ENCODE results near the gene PCMT1. TPM values are rescaled to one million over a fixed set of nuclear protein-coding genes. Genes with fewer than 3 reads are reported as not detected.
A peak's percentile ranks its signal among the peaks of the same experiment; 100 is the strongest.

The PCMT1 gene
- total RNA-seq, 2 donors from 2014 or later: 67.9 to 68.5 TPM

DNA sequence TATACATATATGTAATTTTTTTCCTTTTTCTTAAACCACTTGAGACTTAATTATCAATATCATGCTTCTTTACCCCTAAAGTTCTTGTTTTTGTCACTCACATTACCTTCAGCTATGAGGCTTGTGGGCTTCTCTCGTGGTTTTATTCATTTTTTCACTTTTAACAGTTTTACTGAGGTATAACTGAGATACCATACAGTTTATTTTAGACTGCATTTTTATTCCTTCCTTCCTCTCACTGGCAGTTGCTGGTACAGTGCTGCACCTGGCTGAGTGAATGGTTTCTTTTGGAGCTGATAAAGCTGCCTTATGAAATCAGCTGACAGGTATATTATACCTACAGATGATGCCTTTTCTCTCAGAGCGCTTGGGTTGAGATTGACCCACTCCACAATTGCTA lies 60.3 kb downstream of the PCMT1 start:
- Mint-ChIP-seq H3K4me3 (no peak overlapping the region), H3K27ac (peak overlapping the region in 1 of 2 donors; percentile 46), H3K27me3 (no peaks in the 10 kb centered on the region), H3K36me3 (peaks cover 5% of the 10 kb centered on the region), H3K4me1 (ENCODE audit: low read depth in 2 of 2) (peaks cover 4 to 11% of the 10 kb centered on the region in 2 donors), H3K9me3 (no peaks in the 10 kb centered on the region)
- DNase-seq (ENCODE audit: low spot score) (no peak), ATAC-seq (no peak)

GRCh38 chr6:149813351-149813750 lies 63.8 kb downstream of the PCMT1 start:
- Mint-ChIP-seq H3K9me3 (no peaks in the 10 kb centered on the region), H3K4me1 (ENCODE audit: low read depth in 2 of 2) (peaks cover 0 to 5% of the 10 kb centered on the region in 2 donors), H3K36me3 (peaks cover 5% of the 10 kb centered on the region), H3K27me3 (no peaks in the 10 kb centered on the region), H3K4me3 (no peak overlapping the region), H3K27ac (no peak overlapping the region)
- DNase-seq (ENCODE audit: low spot score) (no peak), ATAC-seq (no peak)

- Mint-ChIP-seq H3K27ac (no peak overlapping the region), H3K4me1 (ENCODE audit: low read depth in 2 of 2) (no peaks in the 10 kb centered on the region), H3K36me3 (peaks cover 5% of the 10 kb centered on the region), H3K9me3 (no peaks in the 10 kb centered on the region), H3K27me3 (no peaks in the 10 kb centered on the region), H3K4me3 (no peak overlapping the region)
- no peak for ATAC-seq
- DNase-seq (ENCODE audit: low spot score): no peak
Measured at GRCh38 chr6:149815788-149816187, 66.2 kb downstream of the PCMT1 start.

DNA sequence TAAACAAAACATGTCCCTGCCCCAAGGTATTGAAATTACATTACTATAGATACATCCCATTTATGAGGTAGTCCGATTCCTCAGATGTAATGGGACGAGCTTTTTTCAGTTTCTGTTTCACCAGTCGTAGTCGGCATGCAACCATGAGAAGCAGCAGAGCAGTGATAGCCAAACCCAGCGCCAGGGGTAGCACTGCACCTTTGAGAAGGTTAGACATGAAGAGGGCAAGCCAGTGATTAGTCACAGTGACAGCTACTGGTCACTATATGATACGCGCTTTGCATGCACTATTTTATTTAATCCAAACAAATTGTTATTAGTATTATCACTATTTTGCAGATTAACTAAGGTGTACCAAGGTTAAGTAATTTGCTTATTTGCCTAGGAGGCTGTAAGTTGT lies 71.0 kb downstream of the PCMT1 start:
- Mint-ChIP-seq H3K9me3 (no peaks in the 10 kb centered on the region), H3K27me3 (peaks cover 9 to 10% of the 10 kb centered on the region in 2 donors), H3K4me1 (ENCODE audit: low read depth in 2 of 2) (peaks cover 0 to 3% of the 10 kb centered on the region in 2 donors), H3K27ac (no peak overlapping the region), H3K36me3 (no peaks in the 10 kb centered on the region), H3K4me3 (no peak overlapping the region)
- ATAC-seq (no peak), DNase-seq (ENCODE audit: low spot score) (no peak)

DNA sequence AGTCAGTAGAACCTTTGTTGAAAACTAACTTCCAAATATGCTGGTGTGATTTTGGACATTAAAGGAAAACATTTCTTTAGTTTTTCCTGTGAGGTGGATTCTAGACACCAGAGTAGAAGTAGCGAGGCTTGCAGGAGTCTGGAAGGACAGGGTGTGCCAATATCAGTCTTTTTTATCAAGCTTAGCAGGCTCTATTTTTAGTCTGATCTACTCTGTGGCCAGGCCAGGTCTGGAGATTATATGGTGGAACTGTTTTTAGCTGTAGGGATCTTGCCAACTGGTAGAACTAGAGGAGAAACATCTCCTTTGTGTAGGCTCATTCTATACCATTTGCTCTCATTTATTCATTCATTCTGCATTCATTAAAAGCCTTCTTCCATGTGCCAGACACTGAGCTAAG lies 72.0 kb downstream of the PCMT1 start:
- Mint-ChIP-seq H3K9me3 (no peaks in the 10 kb centered on the region), H3K4me1 (ENCODE audit: low read depth in 2 of 2) (peaks cover 0 to 3% of the 10 kb centered on the region in 2 donors), H3K27ac (no peak overlapping the region), H3K4me3 (no peak overlapping the region), H3K27me3 (peaks cover 9 to 10% of the 10 kb centered on the region in 2 donors), H3K36me3 (no peaks in the 10 kb centered on the region)
- DNase-seq (ENCODE audit: low spot score) (no peak), ATAC-seq (no peak)

- Mint-ChIP-seq H3K27me3 (peaks cover 9 to 10% of the 10 kb centered on the region in 2 donors), H3K4me3 (no peak overlapping the region), H3K27ac (no peak overlapping the region), H3K36me3 (no peaks in the 10 kb centered on the region), H3K9me3 (no peaks in the 10 kb centered on the region), H3K4me1 (ENCODE audit: low read depth in 2 of 2) (peaks cover 0 to 3% of the 10 kb centered on the region in 2 donors)
- ATAC-seq (no peak), DNase-seq (ENCODE audit: low spot score) (no peak)
Measured at GRCh38 chr6:149823013-149823412, 73.5 kb downstream of the PCMT1 start.

- H3K27me3 Mint-ChIP-seq: peaks cover 9 to 10% of the 10 kb centered on the region in 2 donors
- H3K4me1 Mint-ChIP-seq (ENCODE audit: low read depth in 2 of 2): peaks cover 0 to 3% of the 10 kb centered on the region in 2 donors
- ATAC-seq: no peak
- no peak for DNase-seq (ENCODE audit: low spot score)
- H3K4me3 Mint-ChIP-seq: no peak overlapping the region
- H3K27ac Mint-ChIP-seq: no peak overlapping the region
- no peaks in the 10 kb centered on the region for H3K36me3 Mint-ChIP-seq
- no peaks in the 10 kb centered on the region for H3K9me3 Mint-ChIP-seq
Measured at GRCh38 chr6:149825292-149825691, 75.8 kb downstream of the PCMT1 start.

DNA sequence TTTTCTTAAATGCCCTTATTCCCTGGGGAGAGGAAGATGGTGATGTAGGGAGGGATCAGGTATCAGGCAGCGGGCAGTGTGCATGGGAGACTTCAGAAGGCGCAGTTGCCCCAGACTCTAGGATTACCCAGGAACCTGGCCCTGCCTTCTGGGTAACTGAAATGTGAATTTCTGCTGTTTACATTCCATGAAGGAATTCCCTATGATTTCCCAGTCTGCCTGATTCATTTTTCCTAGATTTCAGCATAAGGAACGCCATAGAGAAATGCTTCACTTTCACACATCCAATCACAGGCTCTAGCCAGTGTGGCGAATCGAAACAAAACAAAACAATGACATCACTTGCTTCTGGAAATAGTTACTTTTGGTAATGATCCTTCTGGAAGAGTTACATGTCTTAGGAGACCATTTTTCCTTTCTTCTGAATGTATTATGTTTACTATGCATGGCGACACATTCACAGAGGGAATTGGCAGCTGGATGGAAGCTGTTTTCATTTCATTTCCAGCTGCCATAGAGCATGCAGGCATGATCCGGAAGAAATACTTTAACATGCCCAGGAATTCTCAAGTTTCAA lies 81.3 kb downstream of the PCMT1 start:
- no peaks in the 10 kb centered on the region for H3K36me3 Mint-ChIP-seq
- no peak overlapping the region for H3K27ac Mint-ChIP-seq
- no peaks in the 10 kb centered on the region for H3K9me3 Mint-ChIP-seq
- H3K4me3 Mint-ChIP-seq: no peak overlapping the region
- DNase-seq (ENCODE audit: low spot score): no peak
- H3K4me1 Mint-ChIP-seq (ENCODE audit: low read depth in 2 of 2): peaks cover 3 to 5% of the 10 kb centered on the region in 2 donors
- ATAC-seq: no peak
- H3K27me3 Mint-ChIP-seq: peaks cover 0 to 3% of the 10 kb centered on the region in 2 donors

- Mint-ChIP-seq H3K36me3 (no peaks in the 10 kb centered on the region), H3K9me3 (no peaks in the 10 kb centered on the region), H3K27me3 (peaks cover 0 to 3% of the 10 kb centered on the region in 2 donors), H3K4me3 (no peak overlapping the region), H3K27ac (no peak overlapping the region), H3K4me1 (ENCODE audit: low read depth in 2 of 2) (peaks cover 3 to 5% of the 10 kb centered on the region in 2 donors)
- no peak for DNase-seq (ENCODE audit: low spot score)
- no peak for ATAC-seq
Measured at GRCh38 chr6:149831308-149831820, 81.8 kb downstream of the PCMT1 start.

DNA sequence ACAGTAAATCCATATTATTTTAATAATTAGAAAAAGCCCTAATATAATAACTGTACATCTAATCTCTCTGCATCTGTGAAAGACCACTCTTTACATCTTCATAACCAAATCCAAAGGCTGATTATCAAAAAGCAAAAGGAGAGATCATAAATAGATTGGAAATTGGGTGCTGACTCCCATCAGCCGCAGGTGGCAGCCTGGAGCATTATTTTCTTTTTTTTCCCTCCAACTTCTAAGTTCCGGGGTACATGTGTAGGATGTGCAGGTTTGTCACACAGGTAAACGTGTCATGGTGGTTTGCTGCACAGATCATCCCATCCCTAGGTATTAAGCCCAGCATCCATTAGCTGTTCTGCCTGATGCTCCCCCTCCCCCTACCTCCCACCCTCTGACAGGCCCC lies 84.1 kb downstream of the PCMT1 start:
- no peak overlapping the region for H3K4me3 Mint-ChIP-seq
- no peaks in the 10 kb centered on the region for H3K9me3 Mint-ChIP-seq
- ATAC-seq (no peak), DNase-seq (ENCODE audit: low spot score) (no peak)
- peaks cover 0 to 3% of the 10 kb centered on the region in 2 donors for H3K27me3 Mint-ChIP-seq
- H3K4me1 Mint-ChIP-seq (ENCODE audit: low read depth in 2 of 2): peaks cover 3 to 5% of the 10 kb centered on the region in 2 donors
- no peaks in the 10 kb centered on the region for H3K36me3 Mint-ChIP-seq
- H3K27ac Mint-ChIP-seq: no peak overlapping the region

- peaks cover 3 to 5% of the 10 kb centered on the region in 2 donors for H3K4me1 Mint-ChIP-seq (ENCODE audit: low read depth in 2 of 2)
- DNase-seq (ENCODE audit: low spot score) (peak; percentile 75), ATAC-seq (peak; percentile 33 to 67)
- H3K27me3 Mint-ChIP-seq: peaks cover 0 to 5% of the 10 kb centered on the region in 2 donors
- no peaks in the 10 kb centered on the region for H3K9me3 Mint-ChIP-seq
- H3K4me3 Mint-ChIP-seq: no peak overlapping the region
- H3K27ac Mint-ChIP-seq: no peak overlapping the region
- H3K36me3 Mint-ChIP-seq: no peaks in the 10 kb centered on the region
Measured at GRCh38 chr6:149834513-149835481, 85.3 kb downstream of the PCMT1 start.

- DNase-seq (ENCODE audit: low spot score): no peak
- Mint-ChIP-seq H3K4me3 (no peak overlapping the region), H3K4me1 (ENCODE audit: low read depth in 2 of 2) (no peaks in the 10 kb centered on the region), H3K36me3 (no peaks in the 10 kb centered on the region), H3K27me3 (peaks cover 5 to 13% of the 10 kb centered on the region in 2 donors), H3K9me3 (no peaks in the 10 kb centered on the region), H3K27ac (no peak overlapping the region)
- peak in 1 of 2 donors; percentile 54 for ATAC-seq
Measured at GRCh38 chr6:149840345-149841075, 91.0 kb downstream of the PCMT1 start.

- no peak for DNase-seq (ENCODE audit: low spot score)
- Mint-ChIP-seq H3K4me1 (ENCODE audit: low read depth in 2 of 2) (no peaks in the 10 kb centered on the region), H3K9me3 (no peaks in the 10 kb centered on the region), H3K27me3 (peaks cover 5 to 15% of the 10 kb centered on the region in 2 donors), H3K4me3 (no peak overlapping the region), H3K36me3 (no peaks in the 10 kb centered on the region), H3K27ac (no peak overlapping the region)
- ATAC-seq: no peak
Measured at GRCh38 chr6:149842331-149842730, 92.8 kb downstream of the PCMT1 start.
